SK-N-MC (cell line): ENCODE data around the gene CCL27.
"Not testable (repeated sequence)": the region's sequence is repeated elsewhere in the genome, so short reads cannot be mapped to it uniquely, and the experiment has no call there.

Experiments used
- DNase-seq: peaks from one replicate; pipeline ENCODE4 v3.0.0-alpha.2; 2011; ENCODE audit warnings: low read depth, low spot score
- H3K27ac ChIP-seq: fragments of 200-600 bp; sonication (generic); 2 replicates; pipeline ENCODE4 v1.5.1; 2016; ENCODE audit warnings: mixed run types
- H3K36me3 ChIP-seq: fragments of 200-600 bp; sonication (generic); 2 replicates; pipeline ENCODE4 v1.6.1; 2017; ENCODE audit warnings: antibody characterized with exemption, low read length, mixed read lengths; ENCODE audit not compliant: insufficient read depth
- H3K4me3 ChIP-seq: fragments of 200-600 bp; sonication (generic); 2 replicates; pipeline ENCODE4 v1.5.1; 2016
- H3K9ac ChIP-seq: fragments of 200-600 bp; sonication (generic); 2 replicates; pipeline ENCODE4 v1.8.0; 2017; ENCODE audit warnings: mixed run types, mixed read lengths; ENCODE audit not compliant: insufficient read length
- H3K9me3 ChIP-seq: fragments of 200-600 bp; sonication (generic); 2 replicates; pipeline ENCODE4 v1.6.1; 2017; ENCODE audit warnings: low read depth, mild to moderate bottlenecking, antibody characterized with exemption, low read length, moderate library complexity, mixed read lengths
- EZH2 ChIP-seq: fragments of 200-600 bp; sonication (generic); IDR thresholded peaks from one replicate; pipeline ENCODE4 v1.6.1; 2017; ENCODE audit warnings: antibody characterized with exemption
- FOXP2 ChIP-seq: optimal IDR thresholded peaks from 2 replicates; pipeline ENCODE3; 2011; ENCODE audit warnings: mild to moderate bottlenecking, moderate library complexity; ENCODE audit not compliant: insufficient read depth; ENCODE audit errors: extremely low read length, control extremely low read depth
- POLR2AphosphoS5 ChIP-seq: IDR thresholded peaks from 2 replicates; pipeline ENCODE4 v1.6.1; 2012; ENCODE audit warnings: mild to moderate bottlenecking, low read depth, low read length, borderline replicate concordance

CCL27 gene

GRCh38 chr9:34647651-34648050 lies 14.8 kb downstream of the CCL27 start:
- Histone ChIP-seq H3K9ac (peak overlapping the region; percentile 80), H3K36me3 (peaks cover 20% of the 10 kb centered on the region; the same call in 1 of the 2 replicates), H3K9me3 (no peaks in the 10 kb centered on the region), H3K4me3 (peak overlapping the region; percentile 90), H3K27ac (no peak overlapping the region)
- DNase-seq: no peak
- TF ChIP-seq FOXP2 (no peak), EZH2 (no peak), POLR2AphosphoS5 (no peak)

- TF ChIP-seq POLR2AphosphoS5 (no peak), EZH2 (no peak), FOXP2 (no peak)
- Histone ChIP-seq H3K36me3 (peaks cover 20% of the 10 kb centered on the region; the same call in 1 of the 2 replicates), H3K4me3 (peak overlapping the region; percentile 90), H3K9me3 (no peaks in the 10 kb centered on the region), H3K9ac (peak overlapping the region; percentile 80), H3K27ac (no peak overlapping the region)
- DNase-seq: no peak
These were observed 15.4 kb downstream of the CCL27 start for GRCh38 chr9:34647084-34647403.

GRCh38 chr9:34646211-34647083 lies 16.0 kb downstream of the CCL27 start, which contains the start of gene GALT:
GALT (plus strand) TSS chr9:34646675; CDS start chr9:34646705, 30 bp downstream.
- no peak within 1 kb of the TSS for H3K27ac ChIP-seq

GRCh38 chr9:34644766-34645314 lies 17.6 kb downstream of the CCL27 start:
- Histone ChIP-seq H3K36me3 (peaks cover 16% of the 10 kb centered on the region; the same call in 1 of the 2 replicates), H3K9ac (no peak overlapping the region), H3K27ac (no peak overlapping the region), H3K4me3 (no peak overlapping the region), H3K9me3 (no peaks in the 10 kb centered on the region)
- no peak for DNase-seq
- no peak for TF ChIP-seq EZH2

More at GRCh38 chr9:34646211-34647083, 16.0 kb downstream of the CCL27 start, which contains the start of gene GALT:
- H3K36me3 ChIP-seq: peaks cover 20% of the 10 kb centered on the region; the same call in 1 of the 2 replicates
- DNase-seq: no peak
- TF ChIP-seq EZH2: no peak
- TF ChIP-seq POLR2AphosphoS5: peak; percentile 86; the same call in 1 of the 2 replicates
- peak within 1 kb of the TSS; percentile 90 for H3K4me3 ChIP-seq
- H3K9ac ChIP-seq: peak within 1 kb of the TSS; percentile 80
- no peaks in the 10 kb centered on the region for H3K9me3 ChIP-seq

- Histone ChIP-seq H3K4me3 (no peak overlapping the region), H3K9ac (no peak overlapping the region), H3K9me3 (no peaks in the 10 kb centered on the region), H3K27ac (0 out of 2 replicates have a peak overlapping the region, but pooled peaks have one; percentile 16), H3K36me3 (no peaks in the 10 kb centered on the region; the same call in 1 of the 2 replicates)
- TF ChIP-seq FOXP2: no peak
- TF ChIP-seq EZH2: no peak
- TF ChIP-seq POLR2AphosphoS5: no peak
- DNase-seq: no peak
These were observed 19.8 kb downstream of the CCL27 start for GRCh38 chr9:34642679-34643078.

- not testable (repeated sequence) for H3K4me3 ChIP-seq, DNase-seq, H3K9ac ChIP-seq, H3K27ac ChIP-seq, H3K9me3 ChIP-seq
- H3K36me3 ChIP-seq: peaks cover 13% of the 10 kb centered on the region; the same call in 1 of the 2 replicates
These were observed 23.1 kb downstream of the CCL27 start for GRCh38 chr9:34639322-34639721.

GRCh38 chr9:34638138-34638445 lies 24.4 kb downstream of the CCL27 start:
- DNase-seq: no peak
- Histone ChIP-seq H3K27ac (peak overlapping the region; percentile 77), H3K9ac (peak overlapping the region; percentile 86), H3K9me3 (no peaks in the 10 kb centered on the region), H3K4me3 (peak overlapping the region; percentile 98), H3K36me3 (peaks cover 13% of the 10 kb centered on the region; the same call in 1 of the 2 replicates)
- no peak for TF ChIP-seq FOXP2
- no peak for TF ChIP-seq EZH2
- no peak for TF ChIP-seq POLR2AphosphoS5

GRCh38 chr9:34637356-34638137 lies 24.9 kb downstream of the CCL27 start, which contains the start of gene SIGMAR1:
SIGMAR1 (minus strand) TSS chr9:34637787; CDS start chr9:34637697, 90 bp downstream.
- TF ChIP-seq POLR2AphosphoS5 (peak; percentile 93), EZH2 (no peak), FOXP2 (peak; percentile 45)
- DNase-seq: no peak
- H3K9ac ChIP-seq: peak within 1 kb of the TSS; percentile 86

More at GRCh38 chr9:34637356-34638137, 24.9 kb downstream of the CCL27 start, which contains the start of gene SIGMAR1:
- Histone ChIP-seq H3K27ac (peak within 1 kb of the TSS; percentile 77), H3K9me3 (no peaks in the 10 kb centered on the region), H3K36me3 (peaks cover 13% of the 10 kb centered on the region; the same call in 1 of the 2 replicates), H3K4me3 (peak within 1 kb of the TSS; percentile 98)
